ENCODE results near the gene RCBTB1.
"Not testable (repeated sequence)": the region's sequence is repeated elsewhere in the genome, so short reads cannot be mapped to it uniquely, and the experiment has no call there.

RCBTB1 gene

GRCh38 chr13:49499889-49500660, 85.3 kb downstream of the RCBTB1 start:
- peak; percentile 24 for DNase-seq

- DNase-seq = no peak
These were observed 87.2 kb downstream of the RCBTB1 start for GRCh38 chr13:49498206-49498605.

GRCh38 chr13:49497272-49497671, 88.1 kb downstream of the RCBTB1 start:
- no peak for DNase-seq

- DNase-seq = not testable (repeated sequence)
These were observed 88.5 kb downstream of the RCBTB1 start for GRCh38 chr13:49496837-49497236.

GRCh38 chr13:49495783-49496762, 89.3 kb downstream of the RCBTB1 start, which contains the start of gene PHF11:
Gene PHF11, plus strand, starts transcription at chr13:49495953. Its CDS starts 49 bp downstream, at chr13:49496002.
- DNase-seq = peak; percentile 88

- peak; percentile 72 for DNase-seq
These were observed 90.7 kb downstream of the RCBTB1 start for GRCh38 chr13:49494645-49495044.

- no peak for DNase-seq
These were observed 96.8 kb downstream of the RCBTB1 start for GRCh38 chr13:49488563-49488962.

All from OCI-M1 (cell line).